ENCODE results near the gene DUSP8.

DNA sequence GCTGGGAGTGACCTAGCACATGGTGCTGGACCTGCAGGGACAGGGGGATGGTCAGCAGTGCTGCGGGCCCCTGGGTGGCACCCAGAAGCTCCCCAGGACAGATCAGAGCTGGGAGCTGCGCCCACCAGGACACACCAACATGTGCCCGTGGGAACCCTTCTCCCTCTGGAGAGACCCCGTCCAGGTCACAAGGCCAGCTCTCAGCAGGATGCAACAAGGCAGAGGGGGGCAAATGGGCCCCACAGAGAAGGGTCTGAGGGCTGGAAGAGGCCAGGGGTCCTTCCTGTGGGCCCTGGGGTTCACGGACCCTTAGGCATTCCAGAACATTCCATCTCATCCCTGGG lies 6.2 kb downstream of the DUSP8 start:
- TF ChIP-seq, protein P1, sequence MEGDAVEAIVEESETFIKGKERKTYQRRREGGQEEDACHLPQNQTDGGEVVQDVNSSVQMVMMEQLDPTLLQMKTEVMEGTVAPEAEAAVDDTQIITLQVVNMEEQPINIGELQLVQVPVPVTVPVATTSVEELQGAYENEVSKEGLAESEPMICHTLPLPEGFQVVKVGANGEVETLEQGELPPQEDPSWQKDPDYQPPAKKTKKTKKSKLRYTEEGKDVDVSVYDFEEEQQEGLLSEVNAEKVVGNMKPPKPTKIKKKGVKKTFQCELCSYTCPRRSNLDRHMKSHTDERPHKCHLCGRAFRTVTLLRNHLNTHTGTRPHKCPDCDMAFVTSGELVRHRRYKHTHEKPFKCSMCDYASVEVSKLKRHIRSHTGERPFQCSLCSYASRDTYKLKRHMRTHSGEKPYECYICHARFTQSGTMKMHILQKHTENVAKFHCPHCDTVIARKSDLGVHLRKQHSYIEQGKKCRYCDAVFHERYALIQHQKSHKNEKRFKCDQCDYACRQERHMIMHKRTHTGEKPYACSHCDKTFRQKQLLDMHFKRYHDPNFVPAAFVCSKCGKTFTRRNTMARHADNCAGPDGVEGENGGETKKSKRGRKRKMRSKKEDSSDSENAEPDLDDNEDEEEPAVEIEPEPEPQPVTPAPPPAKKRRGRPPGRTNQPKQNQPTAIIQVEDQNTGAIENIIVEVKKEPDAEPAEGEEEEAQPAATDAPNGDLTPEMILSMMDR (conservative IDR thresholded peaks at IDR 0.05; ENCODE audit: low read length) = no peak
- no peak for TF ChIP-seq EZH2phosphoT487 (IDR thresholded peaks at IDR 0.05; ENCODE audit: borderline replicate concordance)
